Tibial nerve (tissue), 4 donors: ENCODE results near the gene CYP46A1. TPM values are rescaled to one million over a fixed set of nuclear protein-coding genes. Genes with fewer than 3 reads are reported as not detected.

Source experiments
- DNase-seq, 2 donors: peaks; one replicate each; pipeline ENCODE4 v3.0.0-alpha.2; 2019; ENCODE audit warnings: low spot score in 2 of 2
- H3K27ac ChIP-seq, 4 donors: fragments of 200-600 bp; sonication (generic) in 3 of 4; one replicate each; pipeline ENCODE4 v1.5.1; 2017 to 2019; ENCODE audit warnings: mild to moderate bottlenecking in 1 of 4
- H3K27me3 ChIP-seq, 2 donors: fragments of 200-600 bp; sonication (generic) in 1 of 2; one replicate each; pipeline versions ENCODE4 v1.5.1 to v1.6.0; 2017 to 2019
- H3K36me3 ChIP-seq, 3 donors: fragments of 200-600 bp; sonication (generic); one replicate each; pipeline ENCODE4 v1.5.1; 2018 to 2019
- H3K4me1 ChIP-seq, 4 donors: fragments of 200-600 bp; sonication (generic) in 3 of 4; one replicate each; pipeline ENCODE4 v1.5.1; 2017 to 2019
- H3K4me3 ChIP-seq, 4 donors: fragments of 200-600 bp; sonication (generic) in 3 of 4; one replicate each; pipeline ENCODE4 v1.5.1; 2017 to 2019; ENCODE audit warnings: mild to moderate bottlenecking in 1 of 4, moderate library complexity in 1 of 4
- H3K9me3 ChIP-seq, 4 donors: fragments of 200-600 bp; sonication (generic) in 3 of 4; one replicate each; pipeline ENCODE4 v1.5.1; 2017 to 2019
- EP300 ChIP-seq, 2 donors: sonication (generic); formaldehyde crosslinking; IDR thresholded peaks; one replicate each; pipeline ENCODE4 v1.6.1; 2017; ENCODE audit warnings: antibody characterized with exemption in 2 of 2, mild to moderate bottlenecking in 1 of 2
- POLR2A ChIP-seq, 2 donors: fragments of 450-650 bp; IDR thresholded peaks; one replicate each; pipeline ENCODE4 v1.6.1; 2017; ENCODE audit warnings: antibody characterized with exemption in 2 of 2, mild to moderate bottlenecking in 2 of 2, moderate library complexity in 2 of 2
- WGBS, 2 donors: methylation state at CpG; one replicate each; pipeline ENCODE4 v1.1.5; 2018; 5-methylcytosine and 5-hydroxymethylcytosine counted together
- total RNA-seq, 4 donors: library from RNA; depleted of rRNA; stranded (reverse); fragments of >200 nt; gene quantifications; one replicate each; pipeline ENCODE4 v1.1.0, GENCODE V29; 2016
- TF ChIP-seq, protein P1 (sequence below), 5 experiments: fragments of 200-600 bp in 3 of 5; fragments of 450-650 bp in 2 of 5; sonication (generic) in 3 of 5; IDR thresholded peaks; one replicate each; pipeline ENCODE4 v1.5.1; 2016 to 2019; ENCODE audit warnings: antibody characterized with exemption in 5 of 5, mild to moderate bottlenecking in 3 of 5, moderate library complexity in 2 of 5

Gene CYP46A1
- total RNA-seq, 4 donors from 2014 or later: 1.2 to 3.7 (median 1.4) TPM

DNA sequence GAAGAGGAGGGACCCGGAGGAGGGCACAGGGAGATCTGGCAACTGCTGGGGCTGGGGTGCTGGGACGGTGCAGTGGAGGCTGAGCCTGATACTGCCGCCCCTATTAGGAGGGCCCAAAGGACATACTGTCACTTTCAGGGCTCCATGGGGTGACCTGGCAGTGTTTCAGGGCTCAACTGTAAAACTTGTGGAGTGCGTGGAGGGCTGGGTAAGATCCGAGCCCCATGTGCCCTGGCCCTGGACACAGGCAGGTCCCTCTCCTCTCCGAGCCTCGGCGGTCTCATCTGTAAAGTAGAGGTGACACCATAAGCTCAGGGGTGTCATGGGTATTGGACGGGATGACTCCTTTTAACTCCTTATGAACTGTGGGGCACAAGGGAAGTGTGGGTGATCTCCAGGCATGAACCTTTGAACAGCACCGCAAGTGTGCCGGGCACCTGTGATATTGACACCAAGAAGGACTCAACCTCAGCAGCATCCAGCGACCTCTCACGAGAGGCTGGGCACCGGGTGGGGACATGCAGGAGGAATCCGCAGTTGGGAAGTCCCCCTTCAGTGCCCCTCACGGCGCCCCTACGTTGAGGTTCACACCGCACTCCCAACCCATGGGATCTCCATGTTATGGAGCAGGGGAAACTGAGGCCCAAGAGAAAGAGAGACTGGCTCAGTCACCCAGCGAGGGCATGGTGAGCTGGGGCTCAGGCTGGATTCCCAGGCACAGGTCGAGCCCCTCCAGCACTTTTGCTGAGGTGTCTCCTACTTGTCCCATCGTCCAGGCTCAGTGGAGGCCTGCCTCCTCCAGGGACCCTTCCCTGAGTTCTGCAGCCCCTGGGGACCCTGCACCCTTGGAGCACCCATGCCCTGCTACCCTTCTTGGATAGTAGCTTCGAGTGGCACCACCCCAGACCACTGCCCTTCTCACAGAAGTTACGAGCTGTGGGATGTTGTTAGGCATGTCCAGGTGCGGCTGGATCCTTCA lies 58.7 kb downstream of the CYP46A1 start:
- WGBS, 2 donors: 92 to 93% methylated on average over 25 of the region's 25 CpGs
- no peak for TF ChIP-seq POLR2A (IDR thresholded peaks at IDR 0.05)
- TF ChIP-seq EP300 (IDR thresholded peaks at IDR 0.05): no peak
- TF ChIP-seq, protein P1, sequence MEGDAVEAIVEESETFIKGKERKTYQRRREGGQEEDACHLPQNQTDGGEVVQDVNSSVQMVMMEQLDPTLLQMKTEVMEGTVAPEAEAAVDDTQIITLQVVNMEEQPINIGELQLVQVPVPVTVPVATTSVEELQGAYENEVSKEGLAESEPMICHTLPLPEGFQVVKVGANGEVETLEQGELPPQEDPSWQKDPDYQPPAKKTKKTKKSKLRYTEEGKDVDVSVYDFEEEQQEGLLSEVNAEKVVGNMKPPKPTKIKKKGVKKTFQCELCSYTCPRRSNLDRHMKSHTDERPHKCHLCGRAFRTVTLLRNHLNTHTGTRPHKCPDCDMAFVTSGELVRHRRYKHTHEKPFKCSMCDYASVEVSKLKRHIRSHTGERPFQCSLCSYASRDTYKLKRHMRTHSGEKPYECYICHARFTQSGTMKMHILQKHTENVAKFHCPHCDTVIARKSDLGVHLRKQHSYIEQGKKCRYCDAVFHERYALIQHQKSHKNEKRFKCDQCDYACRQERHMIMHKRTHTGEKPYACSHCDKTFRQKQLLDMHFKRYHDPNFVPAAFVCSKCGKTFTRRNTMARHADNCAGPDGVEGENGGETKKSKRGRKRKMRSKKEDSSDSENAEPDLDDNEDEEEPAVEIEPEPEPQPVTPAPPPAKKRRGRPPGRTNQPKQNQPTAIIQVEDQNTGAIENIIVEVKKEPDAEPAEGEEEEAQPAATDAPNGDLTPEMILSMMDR (IDR thresholded peaks at IDR 0.05): no peak
- H3K27me3 ChIP-seq: no peaks in the 10 kb centered on the region
- peaks cover 0 to 48% (median 17%) of the 10 kb centered on the region in 4 donors for H3K4me1 ChIP-seq
- H3K4me3 ChIP-seq: no peak overlapping the region
- no peak for DNase-seq
- H3K36me3 ChIP-seq: no peaks in the 10 kb centered on the region
- no peak overlapping the region for H3K27ac ChIP-seq
- no peaks in the 10 kb centered on the region for H3K9me3 ChIP-seq

DNA sequence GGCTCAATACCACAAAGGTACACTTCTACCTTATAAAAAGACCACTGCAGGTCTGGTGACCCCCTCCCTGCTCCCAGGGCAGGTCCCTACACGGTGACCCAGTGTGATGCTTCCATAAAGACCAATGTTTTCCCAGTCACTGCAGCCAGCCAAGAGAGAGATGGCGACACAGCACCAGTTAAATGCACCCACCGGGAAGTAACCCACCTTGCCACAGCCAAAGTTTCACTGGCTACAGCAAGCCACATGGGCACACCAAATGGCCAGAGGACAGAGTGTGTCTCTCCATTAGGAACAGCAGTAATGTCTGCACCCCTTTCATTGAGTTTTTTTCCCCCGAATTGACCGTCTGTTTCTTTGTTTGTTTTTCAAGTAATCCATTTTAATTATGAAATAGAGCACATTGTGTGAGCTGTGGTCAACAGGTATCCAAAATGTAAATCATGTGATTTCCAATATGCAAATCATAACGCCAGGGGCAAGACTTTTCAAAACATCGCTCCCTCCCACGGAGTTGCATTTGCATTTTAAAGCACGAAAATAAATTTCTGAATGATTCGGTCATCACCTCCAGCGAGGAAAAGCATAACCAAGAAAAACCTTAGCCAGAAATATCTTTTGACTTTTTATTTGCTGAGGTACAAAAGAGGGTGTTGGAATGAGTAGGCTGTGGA lies 60.2 kb downstream of the CYP46A1 start:
- Histone ChIP-seq H3K4me3 (no peak overlapping the region), H3K27ac (peak overlapping the region in 2 of 4 donors; percentile 28 to 77), H3K9me3 (no peaks in the 10 kb centered on the region), H3K4me1 (peaks cover 0 to 45% (median 17%) of the 10 kb centered on the region in 4 donors), H3K27me3 (no peaks in the 10 kb centered on the region), H3K36me3 (no peaks in the 10 kb centered on the region)
- DNase-seq: no peak
- TF ChIP-seq, protein P1 (IDR thresholded peaks at IDR 0.05): no peak
- TF ChIP-seq POLR2A (IDR thresholded peaks at IDR 0.05) (no peak), EP300 (IDR thresholded peaks at IDR 0.05) (no peak)
- 44 to 47% methylated on average over 11 of the region's 11 CpGs for WGBS, 2 donors

DNA sequence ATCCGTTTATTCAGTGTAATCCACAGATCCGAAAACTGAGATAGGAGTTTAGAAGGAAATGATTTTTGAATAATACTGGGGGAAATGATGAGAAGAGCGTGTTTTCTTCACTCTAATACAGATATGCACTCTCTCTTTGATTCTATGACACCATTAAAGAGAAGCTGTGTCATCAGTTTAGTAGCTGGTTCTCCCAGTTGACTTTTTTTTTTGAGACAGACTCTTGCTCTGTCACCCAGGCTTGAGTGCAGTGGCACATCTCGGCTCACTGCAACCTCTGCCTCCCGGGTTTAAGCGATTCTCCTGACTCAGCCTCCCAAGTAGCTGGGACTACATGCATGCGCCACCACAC lies 60.8 kb downstream of the CYP46A1 start:
- no peak for TF ChIP-seq POLR2A (IDR thresholded peaks at IDR 0.05)
- no peak for TF ChIP-seq EP300 (IDR thresholded peaks at IDR 0.05)
- TF ChIP-seq, protein P1 (IDR thresholded peaks at IDR 0.05): no peak
- no peaks in the 10 kb centered on the region for H3K9me3 ChIP-seq
- WGBS, 2 donors: 76 to 80% methylated on average over 7 of the region's 7 CpGs
- no peak overlapping the region for H3K4me3 ChIP-seq
- no peaks in the 10 kb centered on the region for H3K27me3 ChIP-seq
- H3K36me3 ChIP-seq: no peaks in the 10 kb centered on the region
- H3K27ac ChIP-seq: peak overlapping the region in 2 of 4 donors; percentile 42 to 77
- DNase-seq: no peak
- H3K4me1 ChIP-seq: peaks cover 0 to 50% (median 17%) of the 10 kb centered on the region in 4 donors

DNA sequence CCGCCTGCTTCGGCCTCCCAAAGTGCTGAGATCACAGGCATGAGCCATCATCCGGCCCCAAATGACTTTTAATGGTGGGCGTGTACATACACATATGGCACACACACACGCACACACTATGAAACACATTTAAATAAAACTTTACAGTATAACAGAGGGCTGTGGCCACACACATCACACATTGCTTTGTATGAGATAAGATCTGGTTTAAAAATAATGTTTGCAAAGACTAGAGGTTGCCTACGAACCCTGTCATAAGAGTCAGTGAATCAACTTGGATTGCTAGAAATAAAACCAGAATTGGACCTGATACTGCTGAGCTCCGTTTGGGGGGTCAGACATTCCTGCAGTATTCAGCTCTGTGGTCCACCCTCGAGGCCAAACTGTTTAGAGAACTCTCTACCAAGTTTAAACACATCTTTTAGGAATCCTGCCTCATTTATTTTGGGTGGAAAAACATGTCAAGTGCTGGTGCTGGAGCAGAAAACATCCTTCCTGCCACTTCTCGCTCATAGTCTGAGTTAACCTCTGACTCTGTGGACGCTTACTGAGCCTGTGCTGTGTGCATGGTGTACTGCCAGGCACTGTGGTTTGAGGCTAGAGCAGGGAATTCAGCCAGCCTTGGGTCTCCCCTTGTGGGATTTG lies 61.3 kb downstream of the CYP46A1 start:
- Histone ChIP-seq H3K27ac (peak overlapping the region; percentile 18 to 77 (median 50)), H3K27me3 (no peaks in the 10 kb centered on the region), H3K9me3 (no peaks in the 10 kb centered on the region), H3K4me3 (no peak overlapping the region), H3K4me1 (peaks cover 0 to 54% (median 17%) of the 10 kb centered on the region in 4 donors), H3K36me3 (no peaks in the 10 kb centered on the region)
- no peak for DNase-seq
- WGBS, 2 donors: 51 to 52% methylated on average over 10 of the region's 10 CpGs
- TF ChIP-seq, protein P1 (IDR thresholded peaks at IDR 0.05): no peak
- TF ChIP-seq EP300 (IDR thresholded peaks at IDR 0.05) (peak in 1 of 2 donors; percentile 37), POLR2A (IDR thresholded peaks at IDR 0.05) (no peak)
